NCI-H460 (cell line): Measurements from ENCODE around the gene SLC66A3. TPM values are rescaled to one million over a fixed set of nuclear protein-coding genes. Genes with fewer than 3 reads are reported as not detected.

Experiments used
- DNase-seq: peaks from one replicate; pipeline ENCODE4 v3.0.0-alpha.2; 2016; ENCODE audit warnings: low read depth; ENCODE audit errors: extremely low read depth
- total RNA-seq: library from RNA; depleted of rRNA; stranded (reverse); fragments of >200 nt; shearing (Covaris generic); gene quantifications from 2 replicates; pipeline ENCODE4 v1.2.3, GENCODE V29; 2014; rRNA removed

Gene SLC66A3
- total RNA-seq, 1 experiment from 2014 or later = 25.5 TPM

DNA sequence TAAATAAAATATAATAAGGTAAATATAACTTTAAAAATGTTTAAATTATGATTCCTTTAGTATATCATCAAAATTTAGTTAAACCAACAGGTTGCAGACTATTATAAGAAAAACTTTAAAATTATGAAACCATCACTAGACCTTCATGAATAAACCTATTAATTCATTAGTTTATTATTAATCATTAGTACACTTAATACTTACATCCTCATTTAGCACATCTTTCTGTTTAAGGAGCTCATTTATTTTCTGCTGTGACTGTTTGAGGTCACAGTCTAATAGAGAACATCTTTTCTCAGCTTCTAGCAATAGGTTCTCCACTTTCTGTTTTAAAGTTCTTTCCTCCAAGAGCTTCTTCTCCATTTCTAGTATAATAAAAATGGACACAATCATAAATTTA, 52.8 kb downstream of the SLC66A3 start:
- DNase-seq = no peak

DNA sequence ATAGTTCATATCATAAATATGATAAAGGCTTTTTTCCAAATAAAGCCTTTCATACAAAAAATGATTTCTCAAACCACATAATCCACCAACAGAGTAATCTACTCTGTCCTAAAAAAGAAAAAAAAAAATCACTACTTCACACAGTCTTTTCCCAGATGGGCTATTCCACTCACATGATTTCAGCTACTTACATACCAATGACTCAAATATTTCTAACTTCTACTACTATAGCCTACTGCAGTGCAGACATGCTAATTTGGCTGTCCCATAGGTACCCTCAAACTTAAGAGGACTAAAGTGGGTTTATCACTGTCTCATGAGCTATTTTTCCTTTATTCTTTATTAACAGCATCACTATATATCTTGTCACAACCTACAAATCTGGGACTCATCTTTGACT, 57.4 kb downstream of the SLC66A3 start:
- no peak for DNase-seq

DNA sequence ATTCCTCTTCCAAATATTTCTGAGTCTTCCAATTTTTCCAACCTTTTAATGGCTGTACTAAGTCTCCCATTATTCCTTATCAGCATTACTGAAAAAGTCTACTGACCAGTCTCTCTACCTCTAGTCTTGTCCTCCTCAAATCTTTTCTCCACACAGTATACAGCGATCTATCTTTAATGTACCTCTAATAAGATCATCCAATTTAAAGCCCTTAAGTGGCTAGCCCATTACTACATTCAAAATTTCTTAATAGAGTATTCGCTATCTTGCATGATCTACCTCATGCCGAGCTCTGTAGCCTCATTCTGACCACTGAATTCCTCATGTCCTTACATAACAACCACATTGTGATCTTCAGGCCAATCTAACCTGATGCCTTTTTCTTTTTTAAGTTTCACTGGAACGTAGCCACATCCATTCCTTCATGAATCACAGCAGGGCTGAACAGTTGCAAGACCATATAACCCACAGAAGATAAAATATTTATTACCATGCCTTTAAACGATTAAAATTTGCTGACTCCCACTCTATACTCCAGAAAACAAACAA, 57.9 kb downstream of the SLC66A3 start:
- DNase-seq = no peak

DNA sequence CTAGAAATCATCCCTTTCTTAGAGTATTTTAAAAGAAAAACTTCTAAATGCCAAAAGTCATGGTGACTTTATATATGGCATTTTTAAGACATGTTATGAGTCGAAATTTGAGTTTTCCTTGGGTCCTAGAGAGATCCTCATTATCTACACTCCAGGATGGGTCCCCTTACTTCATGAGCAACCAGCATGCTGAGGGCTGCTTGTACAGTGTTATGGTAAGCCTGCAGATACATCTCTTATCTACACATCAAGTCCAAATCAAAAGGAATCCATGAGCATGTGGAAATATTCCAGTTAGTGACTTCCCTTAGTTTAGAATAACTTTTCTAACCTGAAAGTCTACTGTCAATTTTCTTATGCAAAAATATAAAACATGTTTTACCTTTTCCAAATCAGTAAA, 58.7 kb downstream of the SLC66A3 start:
- no peak for DNase-seq

DNA sequence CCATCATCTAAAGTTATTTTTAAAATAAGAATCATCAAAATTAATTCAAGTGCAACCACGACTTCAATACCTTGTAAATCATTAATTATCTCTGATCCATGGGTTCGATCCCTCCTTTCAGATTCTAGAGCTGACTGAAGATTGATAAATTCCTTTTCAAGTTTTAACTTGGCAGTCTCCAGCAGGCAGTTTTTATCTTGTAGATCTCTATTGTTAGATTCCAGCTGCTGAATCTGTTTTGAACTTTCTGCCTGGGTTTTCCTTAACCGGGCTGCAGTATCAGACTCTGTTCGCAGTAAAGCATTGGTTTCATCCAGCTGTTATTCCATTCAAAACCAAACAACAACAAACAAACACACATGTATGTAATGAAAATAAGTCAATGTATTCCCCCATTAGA, 59.5 kb downstream of the SLC66A3 start:
- no peak for DNase-seq

DNA sequence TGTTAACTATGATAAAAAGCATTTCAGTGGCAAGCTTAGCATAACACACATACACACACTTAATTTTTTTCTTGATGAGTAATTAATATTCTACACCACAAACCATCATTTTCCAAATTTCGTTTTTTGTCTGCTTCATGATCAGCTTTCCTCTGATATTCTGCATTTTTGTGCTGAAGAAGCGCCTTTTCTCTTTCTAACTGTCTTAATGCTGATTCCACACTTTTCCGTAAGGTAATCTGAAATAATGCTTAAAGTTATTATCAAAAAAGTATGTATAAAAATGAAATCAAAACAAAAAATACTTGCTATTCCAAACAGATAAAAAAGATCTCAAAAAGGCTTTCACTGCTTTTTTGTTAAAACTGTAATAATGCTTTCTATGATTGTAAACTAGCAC, 60.1 kb downstream of the SLC66A3 start:
- DNase-seq = no peak

DNA sequence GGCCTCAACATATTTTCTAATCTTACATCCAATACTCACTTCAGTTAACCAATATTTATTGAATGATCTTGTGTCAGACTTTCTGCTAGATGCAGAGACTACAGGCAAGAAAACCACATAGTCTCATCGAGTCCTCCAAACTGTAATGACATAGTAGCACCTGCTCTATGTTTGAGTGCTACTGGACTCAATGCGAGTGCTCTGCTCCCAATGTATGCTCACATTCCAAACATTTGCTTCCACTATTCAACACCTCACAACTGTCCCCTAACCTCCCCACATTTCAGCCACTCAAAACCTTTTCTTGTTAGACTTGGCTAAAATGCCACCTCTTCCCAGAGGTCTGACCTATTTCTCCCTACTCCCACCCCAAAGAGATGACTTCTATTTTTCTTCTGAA, 65.2 kb downstream of the SLC66A3 start:
- no peak for DNase-seq

DNA sequence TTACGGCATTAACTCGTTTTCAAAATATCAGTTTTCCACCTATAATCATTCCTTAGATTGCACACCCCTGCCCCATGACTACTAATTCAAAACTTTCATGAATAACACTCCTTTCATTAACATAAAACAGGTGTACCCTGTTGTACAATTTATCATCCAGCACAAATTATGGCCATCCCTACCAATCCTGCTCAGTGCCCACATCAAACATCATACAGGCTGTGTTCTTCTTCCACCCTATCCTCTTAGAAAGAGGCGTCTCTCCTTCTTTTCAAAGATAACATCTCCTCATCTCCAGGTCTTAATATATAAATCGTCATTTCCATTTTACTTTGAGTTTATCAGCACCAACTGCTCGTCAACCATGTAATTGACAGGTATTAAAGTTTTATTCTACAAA, 67.6 kb downstream of the SLC66A3 start:
- DNase-seq = no peak

DNA sequence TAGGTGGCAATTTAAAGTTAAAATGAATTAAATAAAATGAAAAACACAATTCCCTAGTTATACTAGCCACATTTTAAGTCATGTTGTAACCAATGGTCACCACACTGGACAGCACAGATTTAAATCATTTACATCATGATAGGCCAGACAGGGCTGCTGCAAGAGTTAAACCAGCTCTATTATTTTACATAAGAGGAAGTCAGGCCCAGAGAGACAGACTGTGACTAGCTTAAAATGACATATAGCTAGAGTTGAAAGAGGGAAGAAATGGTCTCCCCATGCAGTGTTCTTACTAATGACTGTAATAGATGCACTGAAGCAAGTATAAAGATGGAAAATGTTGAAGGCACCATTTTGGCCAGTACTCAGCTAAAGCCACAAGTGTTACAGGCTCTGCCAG, 69.6 kb downstream of the SLC66A3 start:
- no peak for DNase-seq

DNA sequence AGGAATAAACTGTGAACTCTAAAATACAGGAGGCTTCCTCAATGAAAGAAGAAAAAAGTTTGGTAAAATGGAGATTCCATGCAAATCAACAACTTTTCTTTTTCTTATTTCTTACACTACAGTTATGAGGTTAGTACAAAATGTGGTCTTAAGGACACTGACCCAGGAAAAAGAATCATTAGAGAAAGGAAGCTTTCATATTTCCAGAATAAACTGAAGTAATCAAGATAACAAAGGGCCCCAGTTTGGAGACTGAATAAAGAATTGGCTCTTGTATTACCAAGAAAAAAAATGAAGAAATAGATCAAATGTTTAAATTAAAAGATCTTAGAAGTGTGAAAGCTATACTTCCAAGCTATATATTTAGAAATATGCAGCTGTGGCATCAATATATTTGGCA, 72.3 kb downstream of the SLC66A3 start:
- no peak for DNase-seq

Other genes with a start within 250 kb of the SLC66A3 start
- 1.6 and 2.3 TPM in 2 replicates for gene KCNF1, start 243.5 kb upstream of the SLC66A3 start, total RNA-seq
- 25.5 and 31.7 TPM in 2 replicates for gene ROCK2, start 189.2 kb downstream of the SLC66A3 start, total RNA-seq